ENCODE measurements around the gene TMEM132A. TPM values are rescaled to one million over a fixed set of nuclear protein-coding genes. Genes with fewer than 3 reads are reported as not detected.

The TMEM132A gene
- total and polyA plus RNA-seq, 4 donors = 0.60 to 1.6 (median 1.1) TPM

- Histone ChIP-seq H3K4me3 (ENCODE audit: low read depth in 1 of 3, low read length in 3 of 3) (no peak overlapping the region), H3K27ac (ENCODE audit: low read depth in 1 of 2, low read length in 2 of 2) (no peak overlapping the region), H3K36me3 (ENCODE audit: control insufficient read depth in 4 of 4, insufficient read depth in 3 of 4, low read depth in 1 of 4, low read length in 3 of 4) (peaks cover 2 to 44% (median 13%) of the 10 kb centered on the region in 4 donors), H3K4me1 (ENCODE audit: control insufficient read depth in 4 of 4, insufficient read depth in 4 of 4, low read length in 3 of 4) (no peaks in the 10 kb centered on the region), H3K9ac (ENCODE audit: low read depth in 1 of 2, low read length in 2 of 2) (no peak overlapping the region), H3K9me3 (ENCODE audit: control insufficient read depth in 4 of 4, low read length in 3 of 4) (no peaks in the 10 kb centered on the region), H3K27me3 (ENCODE audit: control insufficient read depth in 4 of 4, insufficient read depth in 4 of 4, low read length in 3 of 4) (no peaks in the 10 kb centered on the region)
- no peak for TF ChIP-seq RXRA (IDR thresholded peaks at IDR 0.05)
- no peak for DNase-seq (ENCODE audit: low spot score)
- WGBS = 94% methylated on average over 7 of the region's 7 CpGs
These were observed 15.0 kb downstream of the TMEM132A start for GRCh38 chr11:60939301-60939700.

- DNase-seq (ENCODE audit: low spot score) = no peak
- WGBS = 72% methylated on average over 2 of the region's 2 CpGs
- H3K36me3 ChIP-seq (ENCODE audit: control insufficient read depth in 4 of 4, insufficient read depth in 3 of 4, low read depth in 1 of 4, low read length in 3 of 4) = peaks cover 2 to 44% (median 13%) of the 10 kb centered on the region in 4 donors
These were observed 15.6 kb downstream of the TMEM132A start for GRCh38 chr11:60939855-60940254.

More at GRCh38 chr11:60939855-60940254, 15.6 kb downstream of the TMEM132A start:
- TF ChIP-seq EGR1 (IDR thresholded peaks at IDR 0.05; ENCODE audit: low read depth in 2 of 2) (no peak), YY1 (IDR thresholded peaks at IDR 0.05) (no peak), HNF4G (IDR thresholded peaks at IDR 0.05) (no peak), HNF4A (conservative IDR thresholded peaks at IDR 0.05) (no peak), RXRA (IDR thresholded peaks at IDR 0.05) (no peak), FOXA1 (IDR thresholded peaks at IDR 0.05) (no peak), RAD21 (IDR thresholded peaks at IDR 0.05) (no peak), JUND (IDR thresholded peaks at IDR 0.05) (no peak), FOXA2 (IDR thresholded peaks at IDR 0.05) (no peak), SP1 (IDR thresholded peaks at IDR 0.05) (no peak), ATF3 (IDR thresholded peaks at IDR 0.05) (no peak), CTCF (IDR thresholded peaks at IDR 0.05; ENCODE audit: low read depth, low read length, missing input control) (no peak), TAF1 (conservative IDR thresholded peaks at IDR 0.05) (no peak), NR2F2 (IDR thresholded peaks at IDR 0.05) (no peak), REST (IDR thresholded peaks at IDR 0.05) (no peak), MAX (IDR thresholded peaks at IDR 0.05) (no peak), ZBTB33 (IDR thresholded peaks at IDR 0.05) (no peak), GABPA (IDR thresholded peaks at IDR 0.05 in 1 of 2, conservative IDR thresholded peaks at IDR 0.05 in 1 of 2) (no peak)
- Histone ChIP-seq H3K4me3 (ENCODE audit: low read depth in 1 of 3, low read length in 3 of 3) (no peak overlapping the region), H3K27me3 (ENCODE audit: control insufficient read depth in 4 of 4, insufficient read depth in 4 of 4, low read length in 3 of 4) (no peaks in the 10 kb centered on the region), H3K4me1 (ENCODE audit: control insufficient read depth in 4 of 4, insufficient read depth in 4 of 4, low read length in 3 of 4) (no peaks in the 10 kb centered on the region), H3K9me3 (ENCODE audit: control insufficient read depth in 4 of 4, low read length in 3 of 4) (no peaks in the 10 kb centered on the region), H3K9ac (ENCODE audit: low read depth in 1 of 2, low read length in 2 of 2) (no peak overlapping the region), H3K27ac (ENCODE audit: low read depth in 1 of 2, low read length in 2 of 2) (no peak overlapping the region)
